ENCODE measurements around the gene ADAM12. TPM values are rescaled to one million over a fixed set of nuclear protein-coding genes. Genes with fewer than 3 reads are reported as not detected.
A peak's percentile ranks its signal among the peaks of the same experiment; 100 is the strongest.

ADAM12 gene
- total RNA-seq, 1 experiment from 2014 or later, result 16.8 TPM

DNA sequence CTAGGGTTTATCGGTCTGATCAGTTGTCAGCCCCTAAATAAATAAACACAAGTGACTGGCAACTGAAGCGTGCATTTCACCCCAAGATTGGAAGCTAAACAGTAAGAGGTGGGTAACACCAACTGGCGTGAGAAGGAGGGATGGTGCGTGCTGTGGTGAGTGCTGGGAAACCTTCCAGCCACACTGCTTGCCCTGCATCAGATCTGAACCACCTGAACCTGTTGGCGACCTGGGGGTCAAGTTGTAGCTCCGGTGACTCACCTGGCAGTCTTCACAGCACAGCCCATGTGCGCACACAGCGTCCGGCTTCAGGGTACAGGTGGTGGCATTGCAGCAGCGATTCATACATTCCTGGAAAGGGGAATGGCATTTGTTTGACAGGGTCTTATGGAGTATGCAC lies 321.8 kb downstream of the ADAM12 start:
- peak overlapping the region; percentile 51 for H3K4me2 ChIP-seq

DNA sequence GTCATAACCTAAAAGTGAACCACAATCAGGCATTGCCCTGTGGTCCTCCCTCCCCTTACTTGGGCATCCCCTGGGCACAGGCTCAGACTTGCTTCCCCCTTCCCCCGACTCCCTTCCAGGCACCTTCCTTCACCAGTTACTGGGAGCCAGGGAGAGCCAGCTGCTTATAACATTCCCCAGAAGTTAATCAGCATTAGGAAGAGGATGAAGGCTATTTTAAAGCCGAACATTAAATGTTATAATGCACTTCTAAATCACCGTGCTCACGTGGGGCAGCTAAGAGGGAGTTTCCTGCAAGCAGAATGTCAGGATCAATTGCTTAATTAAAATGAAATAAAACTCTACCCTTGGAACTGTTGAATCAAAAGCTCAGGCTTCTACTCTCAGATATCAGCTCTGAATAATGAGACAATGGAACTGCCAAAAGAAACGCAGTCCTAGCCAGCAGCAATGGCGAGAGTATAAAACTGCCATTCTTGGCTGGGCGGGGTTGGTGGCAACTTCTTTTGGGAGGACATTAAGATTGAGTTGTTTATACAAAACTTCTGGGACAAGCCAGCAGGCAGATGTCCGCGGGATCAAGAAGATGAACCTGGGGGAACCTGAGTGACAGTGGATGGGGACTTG lies 322.4 kb downstream of the ADAM12 start:
- no TSS peak for BruUV-seq (replicated peaks)
- TF ChIP-seq EZH2 (IDR thresholded peaks at IDR 0.05; ENCODE audit: low read depth), result no peak
- TF ChIP-seq, protein P1, sequence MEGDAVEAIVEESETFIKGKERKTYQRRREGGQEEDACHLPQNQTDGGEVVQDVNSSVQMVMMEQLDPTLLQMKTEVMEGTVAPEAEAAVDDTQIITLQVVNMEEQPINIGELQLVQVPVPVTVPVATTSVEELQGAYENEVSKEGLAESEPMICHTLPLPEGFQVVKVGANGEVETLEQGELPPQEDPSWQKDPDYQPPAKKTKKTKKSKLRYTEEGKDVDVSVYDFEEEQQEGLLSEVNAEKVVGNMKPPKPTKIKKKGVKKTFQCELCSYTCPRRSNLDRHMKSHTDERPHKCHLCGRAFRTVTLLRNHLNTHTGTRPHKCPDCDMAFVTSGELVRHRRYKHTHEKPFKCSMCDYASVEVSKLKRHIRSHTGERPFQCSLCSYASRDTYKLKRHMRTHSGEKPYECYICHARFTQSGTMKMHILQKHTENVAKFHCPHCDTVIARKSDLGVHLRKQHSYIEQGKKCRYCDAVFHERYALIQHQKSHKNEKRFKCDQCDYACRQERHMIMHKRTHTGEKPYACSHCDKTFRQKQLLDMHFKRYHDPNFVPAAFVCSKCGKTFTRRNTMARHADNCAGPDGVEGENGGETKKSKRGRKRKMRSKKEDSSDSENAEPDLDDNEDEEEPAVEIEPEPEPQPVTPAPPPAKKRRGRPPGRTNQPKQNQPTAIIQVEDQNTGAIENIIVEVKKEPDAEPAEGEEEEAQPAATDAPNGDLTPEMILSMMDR (conservative IDR thresholded peaks at IDR 0.05), result no peak
- Histone ChIP-seq H3K79me2 (ENCODE audit: low read depth) (no peaks in the 10 kb centered on the region), H3K36me3 (ENCODE audit: low read depth) (no peaks in the 10 kb centered on the region), H3K27ac (peak overlapping the region; percentile 55), H4K20me1 (ENCODE audit: insufficient read depth) (no peaks in the 10 kb centered on the region), H3K9me2 (ENCODE audit: insufficient read depth) (no peaks in the 10 kb centered on the region), H3K4me2 (peak overlapping the region; percentile 51), H3K27me3 (ENCODE audit: insufficient read depth, low read depth) (no peaks in the 10 kb centered on the region), H3K9me3 (ENCODE audit: insufficient read depth, low read depth) (no peaks in the 10 kb centered on the region), H2AFZ (no peak overlapping the region), H3K4me3 (no peak overlapping the region), H3K4me1 (replicated peaks; ENCODE audit: insufficient read depth) (peaks cover 53% of the 10 kb centered on the region), H3F3A (ENCODE audit: insufficient read depth, low read depth) (peaks cover 30% of the 10 kb centered on the region; the same call in 1 of the 2 replicates)
- ChIA-PET POLR2A (ENCODE audit: unreplicated experiment) (no interaction called here), CTCF (no interaction called here)
- DNase-seq, result no peak
- intact Hi-C loops (cut with micrococcal nuclease; ENCODE audit: unreplicated experiment), result loop anchor here (1.0 to 10.0 kb wide), 2 partner anchors 133 to 181 kb away; partner anchors contain the start of gene DHX32

More for the DNA sequence above, 321.8 kb downstream of the ADAM12 start:
- Histone ChIP-seq H3F3A (ENCODE audit: insufficient read depth, low read depth) (peaks cover 30% of the 10 kb centered on the region; the same call in 1 of the 2 replicates), H4K20me1 (ENCODE audit: insufficient read depth) (no peaks in the 10 kb centered on the region), H3K4me3 (no peak overlapping the region), H3K27me3 (ENCODE audit: insufficient read depth, low read depth) (no peaks in the 10 kb centered on the region), H3K9me3 (ENCODE audit: insufficient read depth, low read depth) (no peaks in the 10 kb centered on the region), H3K4me1 (replicated peaks; ENCODE audit: insufficient read depth) (peaks cover 47% of the 10 kb centered on the region), H3K79me2 (ENCODE audit: low read depth) (no peaks in the 10 kb centered on the region), H2AFZ (no peak overlapping the region), H3K9me2 (ENCODE audit: insufficient read depth) (no peaks in the 10 kb centered on the region), H3K27ac (peak overlapping the region; percentile 55), H3K36me3 (ENCODE audit: low read depth) (no peaks in the 10 kb centered on the region)
- BruUV-seq (replicated peaks), result no TSS peak
- CTCF ChIA-PET, result no interaction called here
- intact Hi-C loops (cut with micrococcal nuclease; ENCODE audit: unreplicated experiment), result loop anchor here (1.0 to 10.0 kb wide), 2 partner anchors 133 to 182 kb away; partner anchors contain the start of gene DHX32
- peak; percentile 82 to 88 for DNase-seq
- TF ChIP-seq, protein P1 (conservative IDR thresholded peaks at IDR 0.05), result no peak
- TF ChIP-seq EZH2 (IDR thresholded peaks at IDR 0.05; ENCODE audit: low read depth), result no peak
- POLR2A ChIA-PET (ENCODE audit: unreplicated experiment), result interaction anchor here (0.6 kb wide), 1 partner anchor 299 kb away, joined by 6 read pairs; no protein-coding TSS in a partner anchor

DNA sequence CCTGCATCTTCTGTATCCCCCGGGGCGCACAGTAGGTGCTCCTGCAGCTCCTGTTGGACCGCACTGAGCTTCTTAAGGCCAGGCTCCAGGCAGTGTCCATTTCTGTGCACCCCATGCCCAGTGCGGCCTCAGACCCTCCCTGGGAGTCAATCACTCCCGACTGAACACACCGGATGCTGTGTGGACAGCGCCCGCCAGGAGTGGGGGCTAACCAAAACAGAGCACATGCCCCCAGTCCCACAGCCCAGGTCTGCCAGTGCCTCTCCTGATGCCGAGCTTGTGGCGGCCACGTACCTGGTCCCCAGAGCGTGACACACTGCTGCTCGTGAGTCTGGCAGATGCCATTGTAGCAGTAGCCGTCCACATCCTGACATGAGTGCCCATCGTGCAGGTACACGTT lies 323.8 kb downstream of the ADAM12 start:
- intact Hi-C loops (cut with micrococcal nuclease; ENCODE audit: unreplicated experiment), result loop anchor here (5.0 to 10.0 kb wide), 2 partner anchors 180 to 838 kb away; partner anchors contain the start of gene DHX32
- no peaks in the 10 kb centered on the region for H4K20me1 ChIP-seq (ENCODE audit: insufficient read depth)

More for the DNA sequence above, 323.8 kb downstream of the ADAM12 start:
- peaks cover 30% of the 10 kb centered on the region; the same call in 1 of the 2 replicates for H3F3A ChIP-seq (ENCODE audit: insufficient read depth, low read depth)
- H3K79me2 ChIP-seq (ENCODE audit: low read depth), result no peaks in the 10 kb centered on the region
- no peak overlapping the region for H3K4me3 ChIP-seq
- peak overlapping the region; percentile 90 for H3K27ac ChIP-seq
- H3K4me1 ChIP-seq (replicated peaks; ENCODE audit: insufficient read depth), result peaks cover 59% of the 10 kb centered on the region
- POLR2A ChIA-PET (ENCODE audit: unreplicated experiment), result interaction anchor here (0.6 kb wide), 1 partner anchor 164 kb away, joined by 4 read pairs; no protein-coding TSS in a partner anchor
- no peak overlapping the region for H3K4me2 ChIP-seq
- no peak overlapping the region for H2AFZ ChIP-seq
- H3K9me3 ChIP-seq (ENCODE audit: insufficient read depth, low read depth), result no peaks in the 10 kb centered on the region
- no peaks in the 10 kb centered on the region for H3K36me3 ChIP-seq (ENCODE audit: low read depth)
- no peaks in the 10 kb centered on the region for H3K9me2 ChIP-seq (ENCODE audit: insufficient read depth)
- TF ChIP-seq, protein P1 (conservative IDR thresholded peaks at IDR 0.05), result no peak
- TF ChIP-seq EZH2 (IDR thresholded peaks at IDR 0.05; ENCODE audit: low read depth), result no peak
- no peak for DNase-seq
- no peaks in the 10 kb centered on the region for H3K27me3 ChIP-seq (ENCODE audit: insufficient read depth, low read depth)
- BruUV-seq (replicated peaks), result no TSS peak
- CTCF ChIA-PET, result no interaction called here
